HG03457 (cell line): ENCODE data around the gene YKT6.
"Not testable (repeated sequence)": the region's sequence is repeated elsewhere in the genome, so short reads cannot be mapped to it uniquely, and the experiment has no call there.

Source experiments
- ATAC-seq: cut with Tn5 transposase; IDR thresholded peaks from one replicate; pipeline ENCODE4 v1.9.1; 2021; ENCODE audit warnings: moderate number of reproducible peaks; ENCODE audit not compliant: unreplicated experiment

Gene YKT6

DNA sequence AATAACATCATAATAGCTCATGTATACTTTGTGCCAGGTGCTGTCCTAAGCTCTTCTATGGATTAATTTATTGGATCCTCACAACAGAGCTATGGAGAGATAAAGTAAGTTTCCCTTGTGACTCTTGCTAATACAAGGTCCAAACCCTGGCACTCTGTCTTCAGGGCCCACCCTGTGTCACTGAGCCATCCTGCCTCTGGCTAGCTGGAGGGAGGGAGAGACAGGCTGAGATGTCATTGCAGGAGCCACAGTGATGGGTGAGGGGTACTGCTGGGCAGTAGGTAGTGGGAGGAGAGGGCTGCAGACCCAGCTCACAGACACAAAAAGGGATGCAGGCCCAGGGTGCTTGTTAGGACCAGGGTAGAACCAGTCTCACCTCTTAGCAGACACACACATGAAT, 28.4 kb upstream of the YKT6 start:
- no peak for ATAC-seq

DNA sequence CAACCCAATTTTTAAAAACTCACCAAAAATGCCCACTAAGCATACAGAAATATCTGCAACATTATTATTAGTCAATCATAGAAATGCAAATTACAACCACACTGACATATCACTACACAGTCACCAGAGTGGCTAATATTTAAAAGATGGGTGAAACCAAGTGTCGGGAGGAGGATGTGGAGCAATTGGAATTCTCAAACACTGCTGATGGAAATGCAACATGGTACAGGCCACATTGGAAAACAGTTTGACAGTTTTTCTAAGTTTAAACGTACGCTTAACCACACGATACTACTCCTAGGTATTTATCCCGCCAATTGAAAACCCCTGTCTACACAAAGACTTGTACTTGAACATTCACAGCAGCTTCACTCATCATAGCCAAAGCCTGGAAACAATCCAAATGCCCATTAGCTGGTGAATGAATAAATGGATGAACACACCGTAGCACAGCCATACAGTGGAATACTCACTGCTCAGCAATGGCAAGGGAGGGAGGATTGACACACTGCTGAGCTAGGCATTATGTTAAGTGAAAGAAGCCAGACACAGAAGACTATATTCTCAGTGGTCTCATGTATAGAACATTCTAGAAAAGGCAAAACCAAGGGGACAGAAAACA, 27.9 kb upstream of the YKT6 start:
- no peak for ATAC-seq

DNA sequence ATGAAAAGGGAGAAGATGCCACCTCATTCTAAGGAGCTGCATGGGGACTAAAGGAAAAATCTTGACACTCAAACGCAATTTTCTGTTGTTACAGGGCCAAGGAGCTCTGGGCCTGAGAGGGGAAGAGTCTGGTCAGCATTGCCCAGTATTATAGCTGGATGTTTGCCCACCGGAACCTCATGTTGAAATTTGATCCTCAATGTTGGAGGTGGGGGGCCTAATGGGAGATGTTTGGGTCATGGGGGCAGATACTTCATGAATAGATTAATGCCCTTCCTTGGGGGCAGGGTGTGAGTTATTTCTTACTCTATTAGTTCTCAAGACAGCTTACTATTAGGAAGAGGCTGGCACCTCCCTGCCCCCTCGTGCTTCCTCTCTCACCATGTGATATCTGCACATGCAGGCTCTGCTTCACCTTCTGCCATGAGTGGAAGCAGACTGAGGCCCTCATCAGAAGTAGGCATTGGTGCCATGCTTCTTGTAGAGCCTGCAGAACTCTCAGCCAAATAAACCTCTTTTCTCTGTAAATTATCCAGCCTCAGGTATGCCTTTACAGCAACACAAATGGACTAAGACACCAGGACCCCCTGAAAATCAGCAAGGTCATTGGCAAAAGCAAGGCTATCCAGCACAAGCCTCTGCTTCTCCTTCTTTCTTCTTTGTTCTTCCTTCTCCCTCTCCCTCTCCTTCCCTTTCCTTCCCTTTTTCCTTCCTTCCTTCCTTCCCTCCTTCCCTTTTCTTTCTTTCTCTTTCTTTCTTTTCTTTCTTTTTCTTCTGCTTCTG, 26.7 kb upstream of the YKT6 start:
- ATAC-seq, result no peak

DNA sequence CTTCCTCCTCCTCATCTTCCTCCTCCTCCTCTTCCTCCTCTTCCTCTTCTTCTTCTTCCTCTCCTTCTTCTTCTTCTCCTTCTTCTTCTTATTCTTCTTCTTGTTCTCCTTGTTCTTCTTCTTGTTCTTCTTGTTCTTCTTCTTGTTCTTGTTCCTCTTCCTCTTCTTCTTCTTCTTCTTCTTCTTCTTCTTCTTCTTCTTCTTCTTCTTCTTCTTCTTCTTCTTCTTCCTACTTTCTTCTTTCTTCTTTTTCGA, 26.2 kb upstream of the YKT6 start:
- not testable (repeated sequence) for ATAC-seq

DNA sequence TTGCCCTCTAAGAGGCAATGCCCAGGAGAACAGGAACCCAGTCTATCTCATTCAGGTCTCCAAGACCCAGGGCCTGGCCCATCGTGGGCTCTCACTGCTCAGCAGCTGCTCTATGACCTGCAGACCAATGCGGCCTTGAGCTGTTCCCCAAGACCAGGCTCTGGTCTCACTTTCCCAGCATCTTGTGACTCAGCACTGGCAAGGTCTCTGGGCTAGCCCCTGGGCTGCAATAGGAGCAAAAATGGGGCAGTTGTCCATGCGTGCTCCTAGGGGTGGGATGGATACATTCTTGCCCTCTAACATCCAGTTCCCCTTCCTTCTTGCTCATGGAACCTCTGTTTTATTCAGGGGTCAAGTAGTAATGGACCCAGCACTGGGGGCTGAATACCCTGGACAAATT, 25.0 kb upstream of the YKT6 start:
- ATAC-seq, result no peak

DNA sequence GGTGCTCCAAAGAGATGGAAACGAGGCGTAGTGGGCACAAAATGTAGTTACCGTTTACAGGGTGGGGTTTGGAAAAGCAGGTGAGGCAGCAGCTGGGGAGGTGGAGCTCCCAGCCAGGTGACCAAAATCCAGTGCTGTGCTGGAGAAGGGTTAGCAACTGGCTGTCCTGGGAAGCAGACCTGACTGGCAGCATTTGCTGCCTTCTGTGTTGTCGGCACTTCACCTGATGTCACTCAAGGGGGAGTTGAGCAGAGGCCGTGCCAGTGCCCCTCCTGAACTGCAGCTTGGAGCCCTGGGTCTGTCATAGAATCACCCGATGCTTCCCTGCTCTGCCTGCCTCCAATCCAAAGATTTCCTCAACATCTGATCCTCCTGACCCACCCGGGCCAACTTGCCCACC, 24.3 kb upstream of the YKT6 start:
- ATAC-seq, result no peak

DNA sequence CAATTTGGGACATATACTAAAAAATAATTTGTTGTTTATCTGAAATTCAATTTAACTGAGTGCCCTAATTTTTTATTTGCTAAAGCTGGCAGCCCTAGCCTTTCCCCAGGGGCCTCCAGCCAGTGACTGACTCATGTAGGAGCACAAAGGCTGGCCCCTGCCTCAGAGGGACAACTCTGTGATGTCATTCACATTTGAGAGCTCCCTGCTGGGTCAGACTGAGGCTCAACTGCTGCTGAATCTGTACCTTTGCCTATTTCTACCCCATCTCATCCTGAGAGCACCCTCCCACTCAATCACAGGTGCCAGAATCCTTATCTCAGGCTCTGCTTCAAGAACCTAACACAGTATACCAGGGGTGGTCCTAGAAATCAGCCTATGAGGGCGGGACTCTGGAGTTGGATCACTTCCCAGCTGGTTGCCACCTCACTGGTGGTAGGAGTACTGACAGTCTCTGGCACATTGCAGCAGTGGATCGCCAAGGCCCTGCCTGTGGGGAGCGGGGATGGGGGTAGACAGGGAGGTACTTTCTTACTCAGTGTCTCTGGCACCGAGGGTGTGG, 23.1 kb upstream of the YKT6 start:
- ATAC-seq, result no peak

DNA sequence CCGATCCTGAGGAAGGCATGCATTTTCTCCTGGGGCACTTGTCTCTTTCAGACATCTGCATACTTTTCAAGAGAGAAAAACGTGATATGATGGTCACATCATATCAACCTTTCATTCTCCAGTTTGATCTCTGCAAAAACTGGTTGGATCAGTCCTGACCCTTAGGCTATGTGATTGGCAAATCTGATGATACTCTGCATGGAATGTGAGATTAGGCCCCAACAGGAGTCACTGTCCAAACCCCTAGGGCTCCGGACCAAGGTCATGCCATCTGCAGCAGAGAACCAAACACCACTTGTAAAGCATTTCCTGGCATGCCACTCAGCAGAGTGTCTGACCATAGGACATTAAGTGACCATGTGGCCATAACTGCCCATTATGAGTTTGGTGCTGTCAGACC, 20.1 kb upstream of the YKT6 start:
- ATAC-seq, result no peak

DNA sequence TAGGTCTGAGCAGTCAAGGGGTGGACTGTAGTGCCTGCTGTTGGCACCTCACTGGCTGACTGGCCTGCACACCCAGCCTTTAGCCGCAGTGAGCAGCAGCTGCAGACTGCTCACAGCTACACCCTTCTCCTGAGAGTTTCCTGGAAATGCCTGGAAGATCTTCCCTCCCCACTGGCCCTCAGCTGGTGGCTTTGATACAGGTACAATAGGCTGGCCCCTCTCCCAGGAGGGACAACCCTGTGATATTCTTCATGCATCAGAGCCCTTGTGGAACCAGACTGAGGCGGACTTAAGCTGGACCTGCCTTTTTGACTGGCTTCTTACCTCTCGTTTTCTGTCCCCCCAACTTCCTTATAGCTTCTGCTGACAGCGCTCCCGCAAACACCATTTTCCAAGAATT, 18.0 kb upstream of the YKT6 start:
- ATAC-seq, result no peak

DNA sequence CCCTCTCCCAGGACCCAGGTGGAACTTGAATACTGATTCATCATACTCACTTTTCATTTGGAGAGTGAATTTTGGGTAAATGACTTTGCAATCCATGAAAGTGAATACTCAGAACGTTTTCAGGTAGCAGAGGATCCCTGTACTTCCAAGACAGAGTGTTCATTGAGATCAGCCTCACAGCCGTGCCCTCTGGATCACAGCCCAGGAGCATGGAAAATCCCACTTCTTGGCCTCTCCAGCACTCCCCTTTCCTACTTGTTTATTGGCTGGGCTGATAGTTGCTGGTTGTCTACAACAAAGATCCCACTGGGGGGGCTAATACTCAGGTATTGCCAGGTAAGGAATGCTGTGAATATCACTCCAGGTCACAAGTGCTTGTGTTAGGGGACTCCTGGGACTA, 17.4 kb upstream of the YKT6 start:
- no peak for ATAC-seq

DNA sequence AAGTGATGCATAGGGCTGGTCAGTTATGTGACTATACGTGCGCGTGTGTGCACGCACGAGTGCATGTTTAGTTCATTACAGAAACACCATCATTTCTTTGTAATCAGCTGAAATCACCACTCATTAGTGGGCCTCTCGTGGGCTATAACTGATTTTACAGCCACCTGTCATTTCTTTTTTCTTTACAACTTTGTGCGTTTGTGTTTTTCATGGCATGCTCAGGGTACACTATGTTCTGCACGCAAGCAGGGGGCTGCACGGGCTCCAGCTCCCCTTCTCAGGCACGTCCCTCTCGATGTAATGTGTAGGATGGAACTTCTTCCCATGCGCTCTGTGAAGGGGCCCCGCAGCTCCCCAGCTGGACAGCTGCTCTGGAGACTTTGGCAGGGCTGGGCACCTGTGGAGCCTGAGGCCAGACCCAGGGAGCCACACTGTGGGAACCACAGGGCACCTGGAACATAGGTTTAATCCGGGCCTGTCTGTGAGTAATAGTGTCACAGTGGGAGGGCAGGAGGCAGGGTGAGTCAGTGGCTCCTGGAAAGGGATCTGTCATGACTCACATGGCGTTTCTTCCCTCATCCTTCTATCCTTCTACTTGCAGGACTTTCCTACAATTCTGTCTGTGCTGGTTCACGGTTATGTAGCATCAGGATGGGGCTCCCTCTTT, 16.4 kb upstream of the YKT6 start:
- ATAC-seq, result no peak

DNA sequence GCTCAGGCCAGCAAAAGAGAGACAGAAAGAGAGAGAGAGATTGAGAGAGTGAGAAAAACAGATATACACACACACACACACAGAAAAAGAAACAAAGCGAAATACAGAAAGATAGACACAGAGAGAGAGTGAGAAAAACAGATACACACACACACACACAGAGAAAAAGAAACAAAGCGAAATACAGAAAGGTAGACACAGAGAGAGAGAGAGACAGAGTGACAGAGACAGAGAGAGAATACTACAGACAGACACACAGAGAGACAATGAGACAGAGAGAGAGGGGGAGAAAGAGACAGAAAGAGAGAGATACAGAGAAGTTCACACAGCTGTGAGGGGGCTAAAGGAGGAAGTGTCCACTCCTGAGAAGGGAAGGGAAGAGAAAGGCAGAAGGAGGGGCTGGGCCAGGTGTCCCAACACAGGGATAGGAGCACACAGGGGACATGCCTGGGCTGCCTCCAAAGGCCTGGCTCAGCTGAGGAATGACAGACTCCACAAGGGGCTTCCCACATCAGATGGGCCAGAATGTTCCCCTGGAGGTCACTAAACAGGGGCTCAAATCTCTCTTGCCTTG, 15.8 kb upstream of the YKT6 start:
- ATAC-seq, result no peak

DNA sequence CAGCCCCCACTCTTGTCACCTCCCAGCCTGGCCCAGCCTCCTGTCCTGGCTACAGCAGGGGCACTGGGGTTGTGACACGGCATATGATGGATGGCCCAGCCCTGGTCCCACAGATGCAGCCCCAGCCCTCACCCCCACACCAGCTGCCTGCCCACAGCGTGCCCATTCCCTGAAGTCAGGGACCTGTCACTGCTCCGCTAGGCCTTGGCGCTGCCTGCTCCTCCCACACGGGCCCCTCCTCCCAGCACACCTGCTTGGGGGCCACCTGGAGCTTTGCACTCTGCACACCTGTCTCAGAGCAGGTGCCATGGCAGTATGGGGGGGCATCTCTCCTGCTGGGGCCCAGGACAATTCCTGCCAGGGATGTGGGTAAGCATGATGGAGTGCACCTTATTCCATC, 15.0 kb upstream of the YKT6 start:
- no peak for ATAC-seq

DNA sequence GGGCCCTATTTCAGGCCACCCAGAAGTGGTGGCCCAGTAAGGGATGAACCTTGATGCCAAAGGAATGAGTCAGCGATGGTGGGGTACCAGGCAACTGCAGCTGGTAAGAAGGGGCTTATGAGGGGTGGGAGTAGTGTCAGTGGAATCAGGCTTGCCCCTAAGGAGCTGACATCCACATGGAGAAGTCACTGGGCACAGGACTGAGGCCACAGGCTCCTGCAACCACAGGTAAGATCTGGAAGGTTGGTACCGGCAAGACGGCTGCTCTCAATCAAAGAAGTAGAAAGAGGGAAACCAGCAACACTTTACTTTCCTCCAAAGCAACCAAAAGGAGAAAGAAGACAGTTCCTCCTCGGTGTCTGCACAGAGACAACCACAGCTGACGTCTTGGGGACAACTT, 14.0 kb upstream of the YKT6 start:
- ATAC-seq, result no peak

DNA sequence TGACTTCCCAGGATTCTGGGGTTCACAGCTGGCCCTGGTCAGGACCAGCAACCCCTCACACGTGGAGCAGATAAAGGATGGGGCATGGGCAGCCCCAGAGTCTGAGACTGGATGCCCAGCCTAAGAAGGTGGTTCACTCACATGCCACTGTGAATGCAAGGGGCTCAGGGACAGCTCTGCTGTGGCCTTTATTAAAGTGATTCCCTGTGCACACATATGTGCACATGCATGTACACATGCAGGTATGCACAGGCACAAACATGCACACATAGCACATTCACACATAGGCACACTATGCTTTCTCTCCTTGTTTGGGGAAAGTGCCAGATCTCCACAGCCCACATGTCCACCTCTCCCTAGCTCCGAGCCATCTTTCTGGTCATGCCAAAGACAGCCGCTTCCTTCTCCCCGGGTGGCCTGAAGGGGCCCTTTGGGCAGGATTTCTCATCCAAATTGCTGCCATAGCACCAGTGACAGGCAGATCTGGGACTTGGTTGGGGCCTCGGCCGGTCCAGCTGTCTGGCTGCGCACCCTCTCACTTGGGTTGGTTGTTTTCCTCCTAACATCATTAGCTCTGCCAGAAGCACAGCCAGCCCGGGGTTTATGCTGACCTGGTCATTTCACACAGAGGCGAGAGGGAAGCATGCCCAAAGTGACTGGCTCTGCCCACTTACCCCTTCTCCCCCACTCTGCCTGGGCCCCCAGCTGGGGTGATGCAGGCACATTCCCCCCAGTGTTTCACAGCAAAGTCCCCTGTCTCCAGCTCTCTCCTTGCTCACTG, 13.0 kb upstream of the YKT6 start:
- ATAC-seq, result no peak

DNA sequence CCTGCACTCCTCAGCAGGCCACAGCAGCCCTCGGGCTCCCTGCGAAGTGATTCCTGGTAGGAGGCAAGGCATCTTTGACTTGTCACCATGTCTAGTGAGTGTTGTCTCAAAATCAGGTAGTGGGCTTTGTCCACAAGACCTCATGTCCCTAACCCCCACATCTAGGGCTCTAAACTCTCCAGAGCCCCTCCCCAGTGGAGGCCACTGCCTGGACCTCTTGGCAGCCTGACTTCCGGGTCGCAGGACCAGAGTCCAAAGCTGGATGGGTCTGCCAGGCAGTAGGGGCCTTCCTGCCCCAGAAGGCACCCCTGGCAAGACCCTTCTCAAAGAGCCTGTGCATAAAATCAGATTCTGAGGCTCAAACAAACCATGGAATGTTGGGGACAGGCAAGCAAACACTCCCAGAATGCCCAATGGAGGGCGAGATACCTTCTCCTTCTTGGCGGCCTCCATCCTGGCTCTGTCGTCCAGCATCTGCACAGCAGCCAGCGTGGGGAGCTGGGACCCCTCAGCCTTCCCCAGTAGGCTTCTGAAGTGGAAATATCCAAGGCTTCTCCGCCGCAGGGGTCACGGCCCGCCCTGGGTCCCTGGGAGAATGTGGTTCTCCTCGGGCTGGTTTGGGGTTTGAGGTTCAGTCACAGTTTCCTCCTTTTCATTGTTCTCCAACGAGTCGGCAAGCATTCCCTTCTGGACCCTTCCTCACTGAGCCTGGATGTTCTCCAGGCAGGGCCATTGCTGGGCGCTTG, 12.1 kb upstream of the YKT6 start:
- no peak for ATAC-seq

DNA sequence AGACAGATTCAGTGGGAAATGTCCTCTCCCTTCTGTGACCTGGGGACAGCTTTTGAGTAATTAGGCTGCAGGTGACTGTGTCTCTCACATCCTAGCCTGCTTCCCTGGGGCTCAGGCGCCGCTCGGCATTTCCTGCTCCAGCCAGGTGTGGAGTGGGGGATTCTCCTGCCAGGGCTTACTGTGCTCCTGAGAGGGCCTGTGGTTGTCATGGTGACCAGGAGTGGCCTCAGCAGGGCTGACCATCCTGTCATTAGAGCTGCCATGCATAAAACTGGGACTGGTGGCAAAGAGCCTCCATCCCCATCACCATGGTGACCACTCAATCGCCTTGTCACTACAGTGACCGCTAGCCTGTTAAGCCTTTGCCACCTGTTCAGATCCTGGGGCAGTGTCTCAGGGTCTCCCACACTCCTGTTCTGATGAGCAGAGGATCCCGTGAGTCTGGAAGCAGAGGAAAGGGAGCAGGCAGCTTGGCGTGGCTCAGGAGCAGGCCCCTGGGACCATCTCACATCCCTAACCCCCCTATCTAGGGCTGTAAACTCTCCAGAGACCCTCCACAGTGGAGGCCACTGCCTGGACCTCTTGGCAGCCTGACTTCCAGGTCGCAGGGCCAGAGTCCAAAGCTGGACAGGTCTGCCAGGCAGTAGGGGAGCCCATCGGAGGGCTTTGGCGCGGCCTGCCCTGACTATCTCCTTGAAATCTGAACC, 11.3 kb upstream of the YKT6 start, which contains the start of gene GCK:
Gene GCK (minus strand): TSS at position 154 of the 707 bp plus-strand sequence. CDS start 486 bp downstream, outside the sequence.
- ATAC-seq, result no peak

DNA sequence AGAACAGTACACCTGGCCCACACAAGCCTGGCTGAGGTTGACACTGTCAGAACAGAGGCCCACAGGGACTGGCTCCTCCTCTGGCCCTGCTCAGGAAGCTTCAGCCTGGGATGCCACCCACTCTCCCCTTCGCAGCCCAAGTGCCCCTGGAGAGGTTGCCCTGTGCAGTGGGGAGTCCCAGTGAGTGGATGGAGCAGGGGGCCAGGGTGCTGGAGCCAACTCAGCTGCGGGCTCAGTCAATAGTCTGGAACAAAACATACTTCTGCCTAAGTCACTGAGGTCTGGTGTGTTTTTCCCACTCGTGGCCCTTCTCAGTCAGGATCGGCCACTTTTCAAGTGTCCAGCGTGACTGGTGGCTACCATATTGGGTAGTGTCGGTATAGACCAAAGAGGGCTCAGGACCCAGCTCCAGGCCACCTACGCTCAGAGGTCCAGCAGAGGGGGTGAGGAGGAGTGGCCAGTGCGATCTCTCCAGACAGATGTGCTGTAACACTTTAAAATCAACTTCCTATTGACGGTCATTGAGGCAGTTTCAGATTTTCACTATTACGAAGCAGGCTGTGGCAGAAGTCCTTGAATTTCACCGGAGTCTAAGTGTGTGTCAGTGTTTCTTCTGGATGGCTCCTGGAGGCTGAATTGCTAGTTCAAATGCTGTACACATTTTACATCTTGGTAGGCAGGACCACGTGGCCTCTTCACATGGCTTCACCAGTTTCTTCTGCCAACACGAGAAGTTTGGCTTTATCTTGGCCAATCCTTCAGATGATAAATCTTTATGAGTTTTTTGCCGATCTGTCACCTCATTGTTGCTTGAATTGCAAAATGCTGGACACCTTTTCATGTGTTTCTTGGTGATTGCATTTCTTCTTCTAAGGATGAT, 10.5 kb upstream of the YKT6 start:
- ATAC-seq, result no peak

DNA sequence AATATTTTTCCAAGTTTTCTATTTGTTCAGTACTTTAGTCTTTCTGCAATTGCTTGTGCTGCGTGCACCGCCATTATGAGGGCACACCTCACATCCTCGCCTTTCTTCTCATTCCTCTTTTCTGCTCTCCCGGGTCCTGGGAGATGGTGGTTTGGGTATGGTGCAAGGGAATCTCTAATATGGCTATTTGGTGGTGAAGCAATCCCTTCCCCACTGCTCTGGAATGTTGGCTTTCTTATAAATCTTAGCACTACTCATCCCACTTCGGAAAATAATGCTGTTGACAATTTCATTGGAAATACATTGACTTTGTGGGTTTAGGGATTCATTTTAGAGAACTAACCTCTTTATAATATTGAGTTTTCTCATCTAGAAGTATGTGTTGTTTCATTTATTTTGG, 9.6 kb upstream of the YKT6 start:
- ATAC-seq, result no peak
